SK-N-SH (cell line): ENCODE results near the gene MICAL2. TPM values are rescaled to one million over a fixed set of nuclear protein-coding genes. Genes with fewer than 3 reads are reported as not detected.
A peak's percentile ranks its signal among the peaks of the same experiment; 100 is the strongest.

Source experiments
- CTCF ChIA-PET: fragments of 300-600, 350-600 bp; formaldehyde crosslinking; extraction: SDS; loops from one replicate; lab custom pipeline; 2021; lab: Yijun Ruan, JAX
- POLR2A ChIA-PET: fragments of 350-600 bp; sonication (Branson Sonifier 250); formaldehyde crosslinking; extraction: SDS; loops from one replicate; lab custom pipeline; 2020; ENCODE audit warnings: antibody characterized with exemption, inconsistent platforms; lab: Yijun Ruan, JAX
- DNase-seq: peaks from one replicate; pipeline ENCODE4 v3.0.0; 2012
- H2AFZ ChIP-seq: fragments of 200-600 bp; sonication (generic); 2 replicates; pipeline ENCODE4 v1.8.1; 2016; ENCODE audit warnings: antibody characterized with exemption, mild to moderate bottlenecking, low read depth
- H3F3A ChIP-seq: fragments of 200-600 bp; sonication (generic); replicated peaks from 2 replicates; pipeline ENCODE3; 2016; ENCODE audit warnings: antibody characterized with exemption, mild to moderate bottlenecking; ENCODE audit not compliant: insufficient read depth
- H3K27ac ChIP-seq, 2 experiments: fragments of 200-500 bp in 1 of 2; fragments of 200-600 bp in 1 of 2; sonication (Bioruptor generic) in 1 of 2; sonication (generic), shearing (Covaris generic) in 1 of 2; 2 replicates each; pipeline versions ENCODE4 v1.5.1 to v1.6.1; 2014 to 2016; ENCODE audit warnings: low read depth in 2 of 2, inconsistent platforms in 1 of 2, low read length in 1 of 2, mild to moderate bottlenecking in 1 of 2, mixed read lengths in 1 of 2
- H3K27me3 ChIP-seq: fragments of 200-600 bp; sonication (generic), shearing (Covaris generic); 2 replicates; pipeline ENCODE4 v1.6.1; 2016; ENCODE audit warnings: mixed run types; ENCODE audit not compliant: insufficient read depth
- H3K36me3 ChIP-seq, 2 experiments: fragments of 200-500 bp in 1 of 2; fragments of 200-600 bp in 1 of 2; sonication (Bioruptor generic) in 1 of 2; sonication (generic) in 1 of 2; replicated peaks in 1 of 2; 2 replicates each; pipeline versions ENCODE3 to v1.5.1; 2014 to 2016; ENCODE audit warnings: low read length in 1 of 2, mild to moderate bottlenecking in 1 of 2; ENCODE audit not compliant: insufficient read depth in 2 of 2, control insufficient read depth in 1 of 2
- H3K4me1 ChIP-seq, 2 experiments: fragments of 200-500 bp in 1 of 2; fragments of 200-600 bp in 1 of 2; sonication (Bioruptor generic) in 1 of 2; sonication (generic), shearing (Covaris generic) in 1 of 2; 2 replicates each; pipeline versions ENCODE4 v1.5.1 to v1.6.1; 2014 to 2016; ENCODE audit warnings: low read depth in 1 of 2, low read length in 1 of 2, mixed run types in 1 of 2; ENCODE audit not compliant: insufficient read depth in 2 of 2, control insufficient read depth in 1 of 2
- H3K4me2 ChIP-seq: fragments of 200-600 bp; sonication (generic), shearing (Covaris generic); 2 replicates; pipeline ENCODE4 v1.6.1; 2017; ENCODE audit warnings: mixed run types
- H3K4me3 ChIP-seq, 2 experiments: fragments of 200-500 bp in 1 of 2; fragments of 200-600 bp in 1 of 2; sonication (Bioruptor generic) in 1 of 2; sonication (generic), shearing (Covaris generic) in 1 of 2; 2 replicates each; pipeline versions ENCODE4 v1.5.1 to v1.8.1; 2014 to 2016; ENCODE audit warnings: low read depth in 2 of 2, inconsistent platforms in 1 of 2, low read length in 1 of 2, mild to moderate bottlenecking in 1 of 2, mixed read lengths in 1 of 2, moderate library complexity in 1 of 2
- H3K79me2 ChIP-seq: fragments of 200-600 bp; sonication (generic); 2 replicates; pipeline ENCODE4 v1.8.1; 2017; ENCODE audit warnings: mild to moderate bottlenecking; ENCODE audit not compliant: insufficient read depth
- H3K9ac ChIP-seq: fragments of 200-600 bp; sonication (generic); 2 replicates; pipeline ENCODE4 v1.6.1; 2017; ENCODE audit warnings: mixed run types
- H3K9me2 ChIP-seq: fragments of 200-600 bp; sonication (generic); 2 replicates; pipeline ENCODE4 v1.6.1; 2017; ENCODE audit warnings: mixed run types
- H3K9me3 ChIP-seq: fragments of 200-600 bp; sonication (generic); 2 replicates; pipeline ENCODE4 v1.6.1; 2017; ENCODE audit warnings: mixed run types, mild to moderate bottlenecking, moderate library complexity
- H4K20me1 ChIP-seq: fragments of 200-600 bp; sonication (generic); 2 replicates; pipeline ENCODE4 v1.6.1; 2017; ENCODE audit warnings: mild to moderate bottlenecking, mixed run types; ENCODE audit not compliant: insufficient read depth
- CHD2 ChIP-seq: fragments of 150-350 bp; IDR thresholded peaks from 2 replicates; pipeline ENCODE4 v1.6.1; 2018; ENCODE audit warnings: low read length; ENCODE audit not compliant: partially characterized antibody
- EP300 ChIP-seq, 2 experiments: IDR thresholded peaks; 2 replicates each; pipeline versions ENCODE4 v1.4.0 to v1.6.1; 2012; ENCODE audit warnings: borderline replicate concordance in 1 of 2, low read depth in 1 of 2, low read length in 1 of 2
- EZH2phosphoT487 ChIP-seq: fragments of 200-600 bp; sonication (generic); IDR thresholded peaks from 2 replicates; pipeline ENCODE4 v1.6.1; 2017; ENCODE audit warnings: low read depth, mixed run types, mild to moderate bottlenecking, antibody characterized with exemption, moderate library complexity, borderline replicate concordance
- FOSL2 ChIP-seq: IDR thresholded peaks from 2 replicates; pipeline ENCODE4 v1.4.0; 2012; ENCODE audit warnings: low read depth, mild to moderate bottlenecking, moderate library complexity, borderline replicate concordance
- FOXM1 ChIP-seq: IDR thresholded peaks from 2 replicates; pipeline ENCODE4 v1.4.0; 2012; ENCODE audit warnings: low read depth, mild to moderate bottlenecking
- GABPA ChIP-seq: IDR thresholded peaks from 2 replicates; pipeline ENCODE4 v1.4.0; 2012; ENCODE audit warnings: low read depth, mild to moderate bottlenecking
- MEF2A ChIP-seq: IDR thresholded peaks from 2 replicates; pipeline ENCODE4 v1.4.0; 2012; ENCODE audit warnings: low read depth, borderline replicate concordance
- MXI1 ChIP-seq: IDR thresholded peaks from 2 replicates; pipeline ENCODE4 v1.6.1; 2012; ENCODE audit warnings: mild to moderate bottlenecking, low read depth, low read length, improper control_type of control experiment
- NFIC ChIP-seq: IDR thresholded peaks from 2 replicates; pipeline ENCODE4 v1.4.0; 2012; ENCODE audit warnings: borderline replicate concordance
- RAD21 ChIP-seq: IDR thresholded peaks from 2 replicates; pipeline ENCODE4 v1.6.1; 2012; ENCODE audit warnings: mild to moderate bottlenecking, low read length
- RXRA ChIP-seq: IDR thresholded peaks from 2 replicates; pipeline ENCODE4 v1.4.0; 2012; ENCODE audit warnings: low read depth, mild to moderate bottlenecking, borderline replicate concordance
- SIN3A ChIP-seq: IDR thresholded peaks from 2 replicates; pipeline ENCODE4 v1.6.1; 2012; ENCODE audit warnings: low read depth, mild to moderate bottlenecking, low read length, moderate library complexity, borderline replicate concordance
- TCF12 ChIP-seq: IDR thresholded peaks from 2 replicates; pipeline ENCODE4 v1.4.0; 2012
- TEAD4 ChIP-seq: IDR thresholded peaks from 2 replicates; pipeline ENCODE4 v1.4.0; 2012; ENCODE audit warnings: mild to moderate bottlenecking, borderline replicate concordance; ENCODE audit not compliant: insufficient read depth
- WGBS: methylation state at CpG from one replicate; pipeline ENCODE4 v1.1.6; 2017; ENCODE audit warnings: low lambda C conversion rate; 5-methylcytosine and 5-hydroxymethylcytosine counted together
- polyA plus RNA-seq, 3 experiments: library from polyadenylated mRNA; depleted of rRNA; stranded (reverse); fragments of >200 nt; gene quantifications; 2 replicates each; pipeline ENCODE4 v1.2.3, GENCODE V29; 2012
- TF ChIP-seq, protein P1 (sequence below): IDR thresholded peaks from 2 replicates; pipeline ENCODE4 v1.4.0; 2012; ENCODE audit warnings: low read depth, borderline replicate concordance
- TF ChIP-seq, protein P2 (sequence below): fragments of 150-350 bp; IDR thresholded peaks from 2 replicates; pipeline ENCODE4 v1.6.1; 2017; ENCODE audit warnings: antibody characterized with exemption, low read length, low read depth, borderline replicate concordance
- TF ChIP-seq, protein P3 (sequence below): IDR thresholded peaks from 2 replicates; pipeline ENCODE4 v1.6.1; 2012; ENCODE audit warnings: mild to moderate bottlenecking, low read depth, low read length, moderate library complexity

MICAL2 gene
- polyA plus RNA-seq, 1 of the 3 experiments (the other 2 are of a cell fraction), result 54.6 TPM

DNA sequence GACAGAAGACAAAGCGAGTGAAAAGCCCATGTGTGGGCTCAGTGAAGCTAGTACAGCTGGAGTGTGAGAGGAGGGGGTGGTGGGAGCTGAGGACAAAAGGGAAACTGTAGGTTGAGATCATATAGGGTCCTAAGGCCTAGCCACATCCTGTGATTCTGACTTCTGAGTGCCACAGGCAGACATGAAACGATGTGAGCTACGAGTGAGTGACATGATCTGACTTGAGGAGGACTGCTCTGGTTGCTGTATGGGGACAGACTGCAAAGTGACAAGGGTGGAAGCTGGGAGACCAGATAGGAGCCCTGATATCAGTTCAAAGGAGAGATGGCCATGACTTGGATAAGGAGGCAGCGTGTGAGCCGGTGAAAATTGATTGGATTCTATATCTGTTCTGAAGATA, 85.4 kb downstream of the MICAL2 start:
- Histone ChIP-seq H3K4me2 (no peak overlapping the region), H3K9ac (no peak overlapping the region), H3K27me3 (no peaks in the 10 kb centered on the region), H3F3A (peaks cover 71% of the 10 kb centered on the region), H3K9me3 (no peaks in the 10 kb centered on the region), H3K36me3 (peaks cover 0 to 18% of the 10 kb centered on the region in 2 experiments), H2AFZ (no peak overlapping the region), H3K4me1 (peaks cover 10 to 19% of the 10 kb centered on the region in 2 experiments; a peak in 3 of 4 replicates), H3K27ac (peak overlapping the region in 1 of 2 experiments; percentile 100; a peak in 2 of 4 replicates), H3K9me2 (no peaks in the 10 kb centered on the region), H4K20me1 (no peaks in the 10 kb centered on the region), H3K79me2 (peaks cover 87% of the 10 kb centered on the region), H3K4me3 (no peak overlapping the region)
- ChIA-PET POLR2A (no interaction called here), CTCF (interaction anchor here (0.8 kb wide), 1 partner anchor 32 kb away, joined by 3 read pairs; no protein-coding TSS in a partner anchor)
- over 99% methylated on average over 5 of the region's 5 CpGs for WGBS
- TF ChIP-seq GABPA, result no peak
- no peak for TF ChIP-seq RXRA
- TF ChIP-seq TCF12, result no peak
- TF ChIP-seq MXI1, result no peak
- TF ChIP-seq FOXM1, result no peak
- TF ChIP-seq TEAD4, result no peak
- TF ChIP-seq, protein P1, sequence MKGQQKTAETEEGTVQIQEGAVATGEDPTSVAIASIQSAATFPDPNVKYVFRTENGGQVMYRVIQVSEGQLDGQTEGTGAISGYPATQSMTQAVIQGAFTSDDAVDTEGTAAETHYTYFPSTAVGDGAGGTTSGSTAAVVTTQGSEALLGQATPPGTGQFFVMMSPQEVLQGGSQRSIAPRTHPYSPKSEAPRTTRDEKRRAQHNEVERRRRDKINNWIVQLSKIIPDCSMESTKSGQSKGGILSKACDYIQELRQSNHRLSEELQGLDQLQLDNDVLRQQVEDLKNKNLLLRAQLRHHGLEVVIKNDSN, result no peak
- no peak for TF ChIP-seq CHD2
- no peak for TF ChIP-seq NFIC
- no peak for TF ChIP-seq EZH2phosphoT487
- TF ChIP-seq MEF2A, result no peak
- TF ChIP-seq, protein P2, sequence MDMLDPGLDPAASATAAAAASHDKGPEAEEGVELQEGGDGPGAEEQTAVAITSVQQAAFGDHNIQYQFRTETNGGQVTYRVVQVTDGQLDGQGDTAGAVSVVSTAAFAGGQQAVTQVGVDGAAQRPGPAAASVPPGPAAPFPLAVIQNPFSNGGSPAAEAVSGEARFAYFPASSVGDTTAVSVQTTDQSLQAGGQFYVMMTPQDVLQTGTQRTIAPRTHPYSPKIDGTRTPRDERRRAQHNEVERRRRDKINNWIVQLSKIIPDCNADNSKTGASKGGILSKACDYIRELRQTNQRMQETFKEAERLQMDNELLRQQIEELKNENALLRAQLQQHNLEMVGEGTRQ, result no peak
- no peak for TF ChIP-seq RAD21
- no peak for TF ChIP-seq FOSL2
- no peak for TF ChIP-seq EP300 (IDR thresholded peaks at IDR 0.05; ENCODE audit: borderline replicate concordance in 1 of 2, low read depth in 1 of 2, low read length in 1 of 2)
- TF ChIP-seq, protein P3, sequence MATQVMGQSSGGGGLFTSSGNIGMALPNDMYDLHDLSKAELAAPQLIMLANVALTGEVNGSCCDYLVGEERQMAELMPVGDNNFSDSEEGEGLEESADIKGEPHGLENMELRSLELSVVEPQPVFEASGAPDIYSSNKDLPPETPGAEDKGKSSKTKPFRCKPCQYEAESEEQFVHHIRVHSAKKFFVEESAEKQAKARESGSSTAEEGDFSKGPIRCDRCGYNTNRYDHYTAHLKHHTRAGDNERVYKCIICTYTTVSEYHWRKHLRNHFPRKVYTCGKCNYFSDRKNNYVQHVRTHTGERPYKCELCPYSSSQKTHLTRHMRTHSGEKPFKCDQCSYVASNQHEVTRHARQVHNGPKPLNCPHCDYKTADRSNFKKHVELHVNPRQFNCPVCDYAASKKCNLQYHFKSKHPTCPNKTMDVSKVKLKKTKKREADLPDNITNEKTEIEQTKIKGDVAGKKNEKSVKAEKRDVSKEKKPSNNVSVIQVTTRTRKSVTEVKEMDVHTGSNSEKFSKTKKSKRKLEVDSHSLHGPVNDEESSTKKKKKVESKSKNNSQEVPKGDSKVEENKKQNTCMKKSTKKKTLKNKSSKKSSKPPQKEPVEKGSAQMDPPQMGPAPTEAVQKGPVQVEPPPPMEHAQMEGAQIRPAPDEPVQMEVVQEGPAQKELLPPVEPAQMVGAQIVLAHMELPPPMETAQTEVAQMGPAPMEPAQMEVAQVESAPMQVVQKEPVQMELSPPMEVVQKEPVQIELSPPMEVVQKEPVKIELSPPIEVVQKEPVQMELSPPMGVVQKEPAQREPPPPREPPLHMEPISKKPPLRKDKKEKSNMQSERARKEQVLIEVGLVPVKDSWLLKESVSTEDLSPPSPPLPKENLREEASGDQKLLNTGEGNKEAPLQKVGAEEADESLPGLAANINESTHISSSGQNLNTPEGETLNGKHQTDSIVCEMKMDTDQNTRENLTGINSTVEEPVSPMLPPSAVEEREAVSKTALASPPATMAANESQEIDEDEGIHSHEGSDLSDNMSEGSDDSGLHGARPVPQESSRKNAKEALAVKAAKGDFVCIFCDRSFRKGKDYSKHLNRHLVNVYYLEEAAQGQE, result no peak
- TF ChIP-seq SIN3A, result no peak
- no peak for DNase-seq
